Tibial nerve (tissue), 4 donors: ENCODE measurements around the gene CDHR5. TPM values are rescaled to one million over a fixed set of nuclear protein-coding genes. Genes with fewer than 3 reads are reported as not detected.
"Not testable (repeated sequence)": the region's sequence is repeated elsewhere in the genome, so short reads cannot be mapped to it uniquely, and the experiment has no call there.

Source experiments
- DNase-seq, 2 donors: peaks; one replicate each; pipeline ENCODE4 v3.0.0-alpha.2; 2019; ENCODE audit warnings: low spot score in 2 of 2
- H3K27ac ChIP-seq, 4 donors: fragments of 200-600 bp; sonication (generic) in 3 of 4; one replicate each; pipeline ENCODE4 v1.5.1; 2017 to 2019; ENCODE audit warnings: mild to moderate bottlenecking in 1 of 4
- H3K27me3 ChIP-seq, 2 donors: fragments of 200-600 bp; sonication (generic) in 1 of 2; one replicate each; pipeline versions ENCODE4 v1.5.1 to v1.6.0; 2017 to 2019
- H3K36me3 ChIP-seq, 3 donors: fragments of 200-600 bp; sonication (generic); one replicate each; pipeline ENCODE4 v1.5.1; 2018 to 2019
- H3K4me1 ChIP-seq, 4 donors: fragments of 200-600 bp; sonication (generic) in 3 of 4; one replicate each; pipeline ENCODE4 v1.5.1; 2017 to 2019
- H3K4me3 ChIP-seq, 4 donors: fragments of 200-600 bp; sonication (generic) in 3 of 4; one replicate each; pipeline ENCODE4 v1.5.1; 2017 to 2019; ENCODE audit warnings: mild to moderate bottlenecking in 1 of 4, moderate library complexity in 1 of 4
- H3K9me3 ChIP-seq, 4 donors: fragments of 200-600 bp; sonication (generic) in 3 of 4; one replicate each; pipeline ENCODE4 v1.5.1; 2017 to 2019
- CTCF ChIP-seq, 5 experiments: fragments of 200-600 bp in 3 of 5; fragments of 450-650 bp in 2 of 5; sonication (generic) in 3 of 5; IDR thresholded peaks; one replicate each; pipeline ENCODE4 v1.5.1; 2016 to 2019; ENCODE audit warnings: antibody characterized with exemption in 5 of 5, mild to moderate bottlenecking in 3 of 5, moderate library complexity in 2 of 5
- EP300 ChIP-seq, 2 donors: sonication (generic); formaldehyde crosslinking; IDR thresholded peaks; one replicate each; pipeline ENCODE4 v1.6.1; 2017; ENCODE audit warnings: antibody characterized with exemption in 2 of 2, mild to moderate bottlenecking in 1 of 2
- POLR2A ChIP-seq, 2 donors: fragments of 450-650 bp; IDR thresholded peaks; one replicate each; pipeline ENCODE4 v1.6.1; 2017; ENCODE audit warnings: antibody characterized with exemption in 2 of 2, mild to moderate bottlenecking in 2 of 2, moderate library complexity in 2 of 2
- whole genome bisulfite sequencing, 2 donors: methylation state at CpG; one replicate each; pipeline ENCODE4 v1.1.5; 2018; 5-methylcytosine and 5-hydroxymethylcytosine counted together
- total RNA-seq, 4 donors: library from RNA; depleted of rRNA; stranded (reverse); fragments of >200 nt; gene quantifications; one replicate each; pipeline ENCODE4 v1.1.0, GENCODE V29; 2016

CDHR5 gene
- total RNA-seq, 4 donors from 2014 or later, result not detected

- DNase-seq, result peak; percentile 87 to 92
- H3K4me1 ChIP-seq, result peaks cover 0 to 55% (median 37%) of the 10 kb centered on the region in 4 donors
- peak within 1 kb of the TSS; percentile 58 to 97 (median 88) for H3K4me3 ChIP-seq
- 0 to 1% methylated on average over 15 to 26 of the region's 99 CpGs for WGBS, 2 donors
- H3K27me3 ChIP-seq, result no peaks in the 10 kb centered on the region
- H3K9me3 ChIP-seq, result no peaks in the 10 kb centered on the region
- peak; percentile 85 to 90 for TF ChIP-seq EP300 (IDR thresholded peaks at IDR 0.05)
- TF ChIP-seq POLR2A (IDR thresholded peaks at IDR 0.05), result peak; percentile 42 to 76
- TF ChIP-seq CTCF (IDR thresholded peaks at IDR 0.05), result peak in 2 of 5 experiments; percentile 37 to 67
- H3K36me3 ChIP-seq, result peaks cover 0 to 4% (median 0%) of the 10 kb centered on the region in 3 donors
- peak within 1 kb of the TSS; percentile 81 to 96 (median 86) for H3K27ac ChIP-seq
Observed at GRCh38 chr11:575996-576768, 48.6 kb downstream of the CDHR5 start, which contains the start of gene PHRF1. PHRF1 (plus strand) TSS chr11:576470; CDS start chr11:581513, 5,043 bp downstream.

GRCh38 chr11:575313-575995, 49.3 kb downstream of the CDHR5 start:
- DNase-seq, result no peak
- TF ChIP-seq CTCF (IDR thresholded peaks at IDR 0.05) (no peak), EP300 (IDR thresholded peaks at IDR 0.05) (no peak), POLR2A (IDR thresholded peaks at IDR 0.05) (peak in 1 of 2 donors; percentile 36)
- peaks cover 0 to 50% (median 36%) of the 10 kb centered on the region in 4 donors for H3K4me1 ChIP-seq
- peak overlapping the region; percentile 21 to 85 (median 70) for H3K27ac ChIP-seq
- peak overlapping the region; percentile 43 to 96 (median 81) for H3K4me3 ChIP-seq
- H3K9me3 ChIP-seq, result no peaks in the 10 kb centered on the region
- no peaks in the 10 kb centered on the region for H3K27me3 ChIP-seq
- WGBS, 2 donors, result 2 to 3% methylated on average over 11 to 44 of the region's 81 CpGs
- H3K36me3 ChIP-seq, result peaks cover 0 to 4% (median 0%) of the 10 kb centered on the region in 3 donors

- no peaks in the 10 kb centered on the region for H3K9me3 ChIP-seq
- peaks cover 0 to 43% (median 32%) of the 10 kb centered on the region in 4 donors for H3K4me1 ChIP-seq
- H3K36me3 ChIP-seq, result peaks cover 0 to 4% (median 0%) of the 10 kb centered on the region in 3 donors
- no peak for DNase-seq
- 28 to 30% methylated on average over 25 of the region's 25 CpGs for WGBS, 2 donors
- no peaks in the 10 kb centered on the region for H3K27me3 ChIP-seq
- peak overlapping the region; percentile 43 to 96 (median 81) for H3K4me3 ChIP-seq
- TF ChIP-seq POLR2A (IDR thresholded peaks at IDR 0.05), result no peak
- no peak for TF ChIP-seq EP300 (IDR thresholded peaks at IDR 0.05)
- no peak for TF ChIP-seq CTCF (IDR thresholded peaks at IDR 0.05)
- H3K27ac ChIP-seq, result peak overlapping the region in 2 of 4 donors; percentile 74 to 85
Observed at GRCh38 chr11:574632-575312, 50.0 kb downstream of the CDHR5 start.

DNA sequence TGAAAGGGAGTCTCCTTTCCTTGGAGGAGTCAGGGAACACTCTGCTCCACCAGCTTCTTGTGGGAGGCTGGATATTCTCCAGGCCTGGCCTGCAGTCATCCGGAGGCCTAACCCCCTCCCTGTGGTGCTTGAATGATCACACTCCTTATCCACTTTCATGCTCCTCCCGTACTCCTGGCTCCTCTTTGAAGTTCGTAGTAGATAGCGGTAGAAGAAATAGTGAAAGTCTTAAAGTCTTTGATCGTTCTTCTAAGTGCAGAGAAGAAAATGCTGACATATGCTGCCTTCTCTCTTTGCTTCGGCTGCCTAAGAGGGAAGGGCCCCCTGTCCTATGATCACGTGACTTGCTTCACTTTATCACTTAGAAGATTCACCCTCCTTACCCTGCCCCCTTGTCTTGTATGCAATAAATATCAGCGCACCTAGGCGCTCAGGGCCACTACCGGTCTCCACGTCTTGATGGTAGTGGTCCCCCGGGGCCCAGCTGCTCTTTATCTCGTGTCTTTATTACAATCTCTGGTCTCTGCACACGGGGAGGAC, 50.7 kb downstream of the CDHR5 start:
- H3K27me3 ChIP-seq, DNase-seq, H3K9me3 ChIP-seq, H3K36me3 ChIP-seq, H3K4me3 ChIP-seq: not testable (repeated sequence)
- H3K27ac ChIP-seq, result peak overlapping the region in 2 of 4 donors; percentile 69 to 85
- peaks cover 0 to 43% (median 31%) of the 10 kb centered on the region in 4 donors for H3K4me1 ChIP-seq
- WGBS, 2 donors, result 55 to 57% methylated on average over 13 to 14 of the region's 14 CpGs

DNA sequence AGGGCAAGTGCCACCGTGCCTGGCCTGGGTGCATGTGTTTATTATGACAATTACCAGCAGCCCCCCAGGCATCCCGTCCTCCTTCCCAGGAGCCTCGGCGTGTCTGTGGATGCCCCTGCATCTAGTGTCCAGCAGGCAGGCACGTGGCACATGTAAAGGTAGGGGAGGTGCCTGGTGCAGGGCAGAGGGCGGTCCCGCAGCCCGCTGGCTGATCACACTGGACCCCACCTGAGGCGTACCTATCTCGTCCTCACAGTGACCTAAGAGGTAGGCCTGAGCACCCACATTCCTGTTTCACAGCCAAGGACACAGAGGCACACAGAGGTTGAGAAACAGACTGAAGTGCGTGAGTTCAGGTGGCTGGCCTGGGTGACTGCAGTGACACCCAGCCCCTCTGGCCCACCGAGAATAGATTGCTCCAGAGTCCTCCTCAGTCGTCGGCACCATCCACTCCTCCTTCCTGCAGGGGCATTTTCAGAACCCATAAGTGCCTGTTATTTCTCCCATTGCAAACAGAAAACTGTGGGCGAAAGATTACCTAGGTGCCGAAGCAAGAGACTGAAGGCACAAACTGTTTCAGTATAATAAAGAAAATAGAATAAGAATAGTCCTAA, 51.5 kb downstream of the CDHR5 start:
- Histone ChIP-seq H3K27me3 (no peaks in the 10 kb centered on the region), H3K27ac (peak overlapping the region in 1 of 4 donors; percentile 2), H3K4me1 (peaks cover 0 to 38% (median 25%) of the 10 kb centered on the region in 4 donors), H3K36me3 (peaks cover 0 to under 1% (median 0%) of the 10 kb centered on the region in 3 donors), H3K9me3 (no peaks in the 10 kb centered on the region), H3K4me3 (no peak overlapping the region)
- TF ChIP-seq POLR2A (IDR thresholded peaks at IDR 0.05) (no peak), CTCF (IDR thresholded peaks at IDR 0.05) (no peak), EP300 (IDR thresholded peaks at IDR 0.05) (no peak)
- 92 to 93% methylated on average over 15 to 16 of the region's 16 CpGs for WGBS, 2 donors
- DNase-seq, result no peak
